Thymus (tissue), 14 donors: ENCODE measurements around the gene EXOC1L. TPM values are rescaled to one million over a fixed set of nuclear protein-coding genes. Genes with fewer than 3 reads are reported as not detected.

Experiments
- DNase-seq, 9 donors: peaks; one replicate each; pipeline ENCODE4 v3.0.0-alpha.2; 2013; ENCODE audit warnings: low spot score in 9 of 9, low read depth in 6 of 9, missing footprints in 1 of 9
- H3K27ac ChIP-seq, 2 donors: one replicate each; pipeline ENCODE4 v1.5.1; 2013; ENCODE audit warnings: control low read depth in 1 of 2, low read depth in 1 of 2, low read length in 1 of 2, mild to moderate bottlenecking in 1 of 2, moderate library complexity in 1 of 2
- H3K27me3 ChIP-seq, 2 donors: one replicate each; pipeline ENCODE4 v1.5.1; 2013; ENCODE audit warnings: low read length in 1 of 2; ENCODE audit not compliant: control insufficient read depth in 2 of 2, insufficient read depth in 1 of 2
- H3K36me3 ChIP-seq, 2 donors: one replicate each; pipeline ENCODE4 v1.5.1; 2013; ENCODE audit warnings: low read length in 1 of 2, mild to moderate bottlenecking in 1 of 2, moderate library complexity in 1 of 2; ENCODE audit not compliant: control insufficient read depth in 2 of 2, insufficient read depth in 2 of 2
- H3K4me1 ChIP-seq, 2 donors: one replicate each; pipeline ENCODE4 v1.5.1; 2013; ENCODE audit warnings: low read length in 2 of 2; ENCODE audit not compliant: control insufficient read depth in 2 of 2, insufficient read depth in 2 of 2
- H3K4me3 ChIP-seq, 2 donors: one replicate each; pipeline ENCODE4 v1.5.1; 2013; ENCODE audit warnings: low read length in 2 of 2, control low read depth in 1 of 2, mild to moderate bottlenecking in 1 of 2
- H3K9me3 ChIP-seq, 2 donors: one replicate each; pipeline ENCODE4 v1.5.1; 2013; ENCODE audit warnings: low read length in 1 of 2, mild to moderate bottlenecking in 1 of 2; ENCODE audit not compliant: control insufficient read depth in 2 of 2, insufficient read depth in 1 of 2
- WGBS: extraction: QIAGEN DNeasy Blood & Tissue Kit; methylation state at CpG from one replicate; pipeline ENCODE4 v1.1.7; 2013; 5-methylcytosine and 5-hydroxymethylcytosine counted together
- long read RNA-seq, 10 donors: transcript quantifications; one replicate each; lab custom pipeline, GENCODE V29; 2026
- polyA plus RNA-seq: library from polyadenylated mRNA; stranded (reverse); fragments of 200-250 nt; gene quantifications from one replicate; pipeline ENCODE4 v1.2.3, GENCODE V29; 2013
- total RNA-seq: library from RNA; stranded (reverse); fragments of 120-200 nt; gene quantifications from one replicate; pipeline ENCODE4 v1.2.4, GENCODE V29; 2013
- donor health status: healthy.

EXOC1L gene
- total RNA-seq = not detected
- polyA plus RNA-seq = not detected
- long read RNA-seq, donor 1 = 0 reads
- long read RNA-seq, donor 2 = 0 reads
- long read RNA-seq, donor 3 = 0 reads
- long read RNA-seq, donor 4 = 0 reads
- long read RNA-seq, donor 5 = 0 reads
- long read RNA-seq, donor 6 = 0 reads
- long read RNA-seq, donor 7 = 0 reads
- long read RNA-seq, donor 8 = 0 reads
- long read RNA-seq, donor 9 = 0 reads
- long read RNA-seq, donor 10 = 0 reads

- no peaks in the 10 kb centered on the region for H3K4me1 ChIP-seq
- no peak within 1 kb of the TSS for H3K27ac ChIP-seq
- peaks cover 0 to 10% of the 10 kb centered on the region in 2 donors for H3K27me3 ChIP-seq
- no peaks in the 10 kb centered on the region for H3K9me3 ChIP-seq
- WGBS = 4% methylated on average over 13 of the region's 13 CpGs
- peak in 1 of 9 donors; percentile 1 for DNase-seq
- H3K4me3 ChIP-seq = no peak within 1 kb of the TSS
- H3K36me3 ChIP-seq = no peaks in the 10 kb centered on the region
These were observed at the start of gene EXOC1L for GRCh38 chr4:55819634-55820033. TSS of gene EXOC1L (plus strand) at chr4:55819790. CDS start at chr4:55820027, 237 bp downstream.

GRCh38 chr4:55770662-55771061 is 48.9 kb upstream of the EXOC1L start:
- Histone ChIP-seq H3K36me3 (no peaks in the 10 kb centered on the region), H3K4me1 (no peaks in the 10 kb centered on the region), H3K27me3 (no peaks in the 10 kb centered on the region), H3K27ac (no peak overlapping the region), H3K4me3 (no peak overlapping the region), H3K9me3 (no peaks in the 10 kb centered on the region)
- no peak for DNase-seq
- WGBS = 92% methylated on average over 3 of the region's 3 CpGs

- WGBS = 96% methylated on average over 2 of the region's 2 CpGs
- DNase-seq = no peak
- H3K4me3 ChIP-seq = no peak overlapping the region
- no peaks in the 10 kb centered on the region for H3K9me3 ChIP-seq
- H3K36me3 ChIP-seq = no peaks in the 10 kb centered on the region
- no peak overlapping the region for H3K27ac ChIP-seq
- H3K27me3 ChIP-seq = no peaks in the 10 kb centered on the region
- no peaks in the 10 kb centered on the region for H3K4me1 ChIP-seq
These were observed 38.2 kb upstream of the EXOC1L start for GRCh38 chr4:55781341-55781740.

DNA sequence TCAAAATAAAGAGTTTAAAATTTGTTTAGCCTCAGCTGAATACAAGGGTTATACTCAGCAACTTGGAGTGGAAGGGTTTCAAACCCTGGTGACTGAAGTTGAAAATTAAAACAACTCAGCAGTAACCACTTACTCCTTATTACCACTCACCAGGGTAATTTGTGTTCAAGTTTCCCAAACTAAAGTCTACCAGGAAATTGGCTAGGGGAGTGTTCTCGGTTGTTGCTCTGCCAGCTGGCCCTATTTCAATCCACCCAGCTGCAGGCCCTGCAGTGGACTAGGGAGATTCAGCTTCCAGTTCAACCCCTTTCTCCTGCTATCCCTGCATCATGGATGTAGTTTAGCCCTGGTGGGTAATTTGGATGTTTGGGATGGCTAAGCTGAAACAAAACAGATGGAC is 37.8 kb upstream of the EXOC1L start:
- 86% methylated on average over 1 of the region's 1 CpG for WGBS
- no peaks in the 10 kb centered on the region for H3K36me3 ChIP-seq
- H3K4me3 ChIP-seq = no peak overlapping the region
- no peak for DNase-seq
- H3K27ac ChIP-seq = no peak overlapping the region
- no peaks in the 10 kb centered on the region for H3K9me3 ChIP-seq
- H3K27me3 ChIP-seq = no peaks in the 10 kb centered on the region
- H3K4me1 ChIP-seq = no peaks in the 10 kb centered on the region

- Histone ChIP-seq H3K9me3 (no peaks in the 10 kb centered on the region), H3K4me3 (no peak overlapping the region), H3K27me3 (no peaks in the 10 kb centered on the region), H3K36me3 (no peaks in the 10 kb centered on the region), H3K4me1 (no peaks in the 10 kb centered on the region), H3K27ac (no peak overlapping the region)
- no peak for DNase-seq
- WGBS = 68% methylated on average over 1 of the region's 1 CpG
These were observed 36.0 kb upstream of the EXOC1L start for GRCh38 chr4:55783584-55783983.

DNA sequence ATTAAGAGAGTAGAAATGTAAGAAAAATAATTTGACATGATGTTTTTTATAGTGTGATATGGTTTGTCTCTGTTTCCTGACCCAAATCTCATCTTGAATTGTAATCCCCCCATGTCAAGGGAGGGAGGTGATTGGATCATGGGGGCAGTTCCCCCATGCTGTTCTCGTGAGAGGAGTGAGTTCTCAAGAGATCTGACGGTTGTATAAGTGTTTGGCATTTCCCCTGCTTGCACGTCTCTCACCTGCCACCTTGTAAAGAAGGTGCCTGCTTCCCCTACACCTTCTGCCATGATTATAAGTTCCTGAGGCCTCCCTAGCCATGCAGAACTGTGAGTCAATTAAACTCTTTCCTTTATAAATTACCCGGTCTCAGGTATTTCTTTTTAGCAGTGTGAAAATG is 34.8 kb upstream of the EXOC1L start:
- Histone ChIP-seq H3K27me3 (no peaks in the 10 kb centered on the region), H3K4me3 (no peak overlapping the region), H3K4me1 (no peaks in the 10 kb centered on the region), H3K36me3 (no peaks in the 10 kb centered on the region), H3K9me3 (no peaks in the 10 kb centered on the region), H3K27ac (no peak overlapping the region)
- WGBS = 83% methylated on average over 4 of the region's 4 CpGs
- DNase-seq = no peak

DNA sequence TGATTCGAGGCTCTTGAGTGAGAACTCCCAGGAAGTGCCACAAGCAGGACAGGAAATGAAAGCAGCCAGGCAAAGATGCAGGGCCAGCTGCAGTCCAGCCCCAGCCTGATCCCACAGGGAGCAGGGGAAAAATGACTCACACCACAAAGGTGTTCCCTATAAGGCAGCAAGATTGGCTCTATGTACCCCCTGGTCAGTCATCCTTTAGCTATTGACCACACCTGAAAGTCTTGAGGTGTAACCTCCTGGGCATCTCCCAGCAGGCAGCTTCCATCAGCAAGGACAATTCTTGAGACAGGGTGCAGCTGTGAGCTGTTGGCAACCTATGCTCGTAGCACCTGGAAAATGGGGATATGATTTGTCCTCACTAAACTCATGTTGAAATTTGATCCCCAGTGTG is 27.9 kb upstream of the EXOC1L start:
- Histone ChIP-seq H3K27me3 (peaks cover 13 to 47% of the 10 kb centered on the region in 2 donors), H3K4me3 (no peak overlapping the region), H3K36me3 (no peaks in the 10 kb centered on the region), H3K9me3 (no peaks in the 10 kb centered on the region), H3K27ac (no peak overlapping the region), H3K4me1 (no peaks in the 10 kb centered on the region)
- DNase-seq = no peak
- WGBS = 86% methylated on average over 2 of the region's 2 CpGs

DNA sequence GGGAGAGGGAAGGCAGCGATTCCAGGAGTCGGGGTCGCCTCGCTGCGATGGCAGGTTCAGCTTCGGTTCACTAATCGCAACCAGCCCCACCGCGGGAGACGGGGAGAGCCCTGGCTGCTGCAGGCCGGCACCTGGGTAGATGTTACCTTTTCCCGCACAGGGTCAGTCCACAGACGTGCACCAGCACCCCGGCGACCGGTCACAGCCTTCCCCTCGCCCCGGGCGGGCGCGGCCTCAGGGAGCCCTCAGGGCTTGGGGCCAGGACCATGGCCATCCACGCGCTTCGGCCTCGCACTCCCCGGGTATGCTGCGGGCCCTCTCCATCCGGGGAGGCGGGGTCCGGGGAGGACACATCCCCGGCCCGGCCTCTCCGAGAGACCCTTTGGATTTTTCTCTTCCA is 26.1 kb upstream of the EXOC1L start:
- Histone ChIP-seq H3K9me3 (no peaks in the 10 kb centered on the region), H3K27me3 (peaks cover 13 to 47% of the 10 kb centered on the region in 2 donors), H3K4me1 (no peaks in the 10 kb centered on the region), H3K27ac (no peak overlapping the region), H3K36me3 (no peaks in the 10 kb centered on the region), H3K4me3 (no peak overlapping the region)
- whole genome bisulfite sequencing = 9% methylated on average over 33 of the region's 33 CpGs
- no peak for DNase-seq

- Histone ChIP-seq H3K36me3 (no peaks in the 10 kb centered on the region), H3K4me3 (no peak overlapping the region), H3K27ac (no peak overlapping the region), H3K27me3 (peaks cover 13 to 47% of the 10 kb centered on the region in 2 donors), H3K4me1 (no peaks in the 10 kb centered on the region), H3K9me3 (no peaks in the 10 kb centered on the region)
- WGBS = 64% methylated on average over 23 of the region's 23 CpGs
- DNase-seq = no peak
These were observed 25.5 kb upstream of the EXOC1L start for GRCh38 chr4:55794053-55794452.
